PC-9 (cell line): ENCODE results near the gene HHLA2.

Experiments used
- EZH2 ChIP-seq: fragments of 200-600 bp; sonication (generic); IDR thresholded peaks from 2 replicates; pipeline ENCODE4 v1.8.0; 2017; ENCODE audit warnings: antibody characterized with exemption, low read depth
- TF ChIP-seq, protein P1 (sequence below): fragments of 200-600 bp; sonication (generic); conservative IDR thresholded peaks from 2 replicates; pipeline ENCODE4 v1.6.1; 2017; ENCODE audit warnings: mixed run types, antibody characterized with exemption, mild to moderate bottlenecking, moderate library complexity

DNA sequence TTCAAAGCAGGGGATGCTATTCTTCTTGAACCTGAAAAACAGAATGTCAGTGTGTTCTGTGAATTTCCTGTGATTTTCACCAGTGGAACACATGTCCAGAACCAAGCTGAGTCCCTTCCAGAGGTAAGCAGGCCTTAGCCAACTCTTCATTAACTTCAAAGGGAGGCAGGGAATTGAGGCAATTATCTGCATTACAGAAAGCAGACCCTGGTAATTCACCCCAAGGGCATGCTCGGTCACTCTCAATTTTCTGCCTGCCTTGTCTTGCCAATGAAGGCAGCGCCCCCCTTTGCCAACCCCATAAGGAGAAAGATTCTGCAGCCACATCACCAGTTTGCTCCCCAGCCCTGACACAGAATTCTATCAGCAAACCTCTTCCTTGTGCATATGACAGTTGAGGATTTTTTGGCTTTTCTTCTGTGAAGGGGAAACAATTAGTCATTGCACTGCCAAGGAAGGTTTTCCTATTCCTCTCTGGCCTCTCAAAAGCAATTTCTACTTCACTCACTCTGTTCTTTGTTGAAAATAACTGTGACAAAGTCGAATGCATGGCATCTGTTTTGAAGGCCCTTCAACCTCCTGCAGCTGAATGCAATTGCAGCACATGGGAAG lies 85.3 kb downstream of the HHLA2 start:
- TF ChIP-seq, protein P1, sequence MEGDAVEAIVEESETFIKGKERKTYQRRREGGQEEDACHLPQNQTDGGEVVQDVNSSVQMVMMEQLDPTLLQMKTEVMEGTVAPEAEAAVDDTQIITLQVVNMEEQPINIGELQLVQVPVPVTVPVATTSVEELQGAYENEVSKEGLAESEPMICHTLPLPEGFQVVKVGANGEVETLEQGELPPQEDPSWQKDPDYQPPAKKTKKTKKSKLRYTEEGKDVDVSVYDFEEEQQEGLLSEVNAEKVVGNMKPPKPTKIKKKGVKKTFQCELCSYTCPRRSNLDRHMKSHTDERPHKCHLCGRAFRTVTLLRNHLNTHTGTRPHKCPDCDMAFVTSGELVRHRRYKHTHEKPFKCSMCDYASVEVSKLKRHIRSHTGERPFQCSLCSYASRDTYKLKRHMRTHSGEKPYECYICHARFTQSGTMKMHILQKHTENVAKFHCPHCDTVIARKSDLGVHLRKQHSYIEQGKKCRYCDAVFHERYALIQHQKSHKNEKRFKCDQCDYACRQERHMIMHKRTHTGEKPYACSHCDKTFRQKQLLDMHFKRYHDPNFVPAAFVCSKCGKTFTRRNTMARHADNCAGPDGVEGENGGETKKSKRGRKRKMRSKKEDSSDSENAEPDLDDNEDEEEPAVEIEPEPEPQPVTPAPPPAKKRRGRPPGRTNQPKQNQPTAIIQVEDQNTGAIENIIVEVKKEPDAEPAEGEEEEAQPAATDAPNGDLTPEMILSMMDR, result no peak
- TF ChIP-seq EZH2, result no peak
